ENCODE data around the gene CCDC107.

The CCDC107 gene

GRCh38 chr9:35685506-35685905 lies 27.4 kb downstream of the CCDC107 start:
- no peaks in the 10 kb centered on the region for H3K27me3 ChIP-seq (ENCODE audit: control insufficient read depth in 1 of 2, insufficient read depth in 2 of 2, low read length in 2 of 2)
- peaks cover 53% of the 10 kb centered on the region for H3K4me1 ChIP-seq (ENCODE audit: control insufficient read depth, insufficient read depth, low read length)
- peak overlapping the region; percentile 100 for H3K27ac ChIP-seq (ENCODE audit: low read length)
- peak overlapping the region; percentile 92 to 95 for H3K4me3 ChIP-seq (ENCODE audit: low read length in 2 of 2)
- H3K9me3 ChIP-seq (ENCODE audit: control insufficient read depth in 2 of 2, low read length in 2 of 2): no peaks in the 10 kb centered on the region
- H3K36me3 ChIP-seq (ENCODE audit: control insufficient read depth in 2 of 2, insufficient read depth in 2 of 2, low read length in 2 of 2): peaks cover 57 to 69% of the 10 kb centered on the region in 2 donors
- H3K9ac ChIP-seq (ENCODE audit: low read length in 2 of 2): peak overlapping the region; percentile 72 to 86

- Histone ChIP-seq H3K27me3 (ENCODE audit: control insufficient read depth in 1 of 2, insufficient read depth in 2 of 2, low read length in 2 of 2) (no peaks in the 10 kb centered on the region), H3K36me3 (ENCODE audit: control insufficient read depth in 2 of 2, insufficient read depth in 2 of 2, low read length in 2 of 2) (peaks cover 57 to 67% of the 10 kb centered on the region in 2 donors), H3K9me3 (ENCODE audit: control insufficient read depth in 2 of 2, low read length in 2 of 2) (no peaks in the 10 kb centered on the region), H3K4me1 (ENCODE audit: control insufficient read depth, insufficient read depth, low read length) (peaks cover 53% of the 10 kb centered on the region), H3K4me3 (ENCODE audit: low read length in 2 of 2) (peak overlapping the region; percentile 92 to 95), H3K27ac (ENCODE audit: low read length) (peak overlapping the region; percentile 100), H3K9ac (ENCODE audit: low read length in 2 of 2) (peak overlapping the region; percentile 99)
Observed at GRCh38 chr9:35686222-35687203, 28.4 kb downstream of the CCDC107 start.

- H3K27ac ChIP-seq (ENCODE audit: low read length): peak overlapping the region; percentile 100
- peak overlapping the region; percentile 99 for H3K9ac ChIP-seq (ENCODE audit: low read length in 2 of 2)
- peaks cover 52% of the 10 kb centered on the region for H3K4me1 ChIP-seq (ENCODE audit: control insufficient read depth, insufficient read depth, low read length)
- peak overlapping the region; percentile 92 to 95 for H3K4me3 ChIP-seq (ENCODE audit: low read length in 2 of 2)
- H3K36me3 ChIP-seq (ENCODE audit: control insufficient read depth in 2 of 2, insufficient read depth in 2 of 2, low read length in 2 of 2): peaks cover 50 to 61% of the 10 kb centered on the region in 2 donors
- H3K27me3 ChIP-seq (ENCODE audit: control insufficient read depth in 1 of 2, insufficient read depth in 2 of 2, low read length in 2 of 2): no peaks in the 10 kb centered on the region
- H3K9me3 ChIP-seq (ENCODE audit: control insufficient read depth in 2 of 2, low read length in 2 of 2): no peaks in the 10 kb centered on the region
Observed at GRCh38 chr9:35687306-35687705, 29.2 kb downstream of the CCDC107 start.

GRCh38 chr9:35687972-35688557 lies 30.0 kb downstream of the CCDC107 start:
- Histone ChIP-seq H3K9me3 (ENCODE audit: control insufficient read depth in 2 of 2, low read length in 2 of 2) (no peaks in the 10 kb centered on the region), H3K9ac (ENCODE audit: low read length in 2 of 2) (peak overlapping the region; percentile 99), H3K36me3 (ENCODE audit: control insufficient read depth in 2 of 2, insufficient read depth in 2 of 2, low read length in 2 of 2) (peaks cover 42 to 54% of the 10 kb centered on the region in 2 donors), H3K4me1 (ENCODE audit: control insufficient read depth, insufficient read depth, low read length) (peaks cover 44% of the 10 kb centered on the region), H3K27ac (ENCODE audit: low read length) (peak overlapping the region; percentile 100), H3K27me3 (ENCODE audit: control insufficient read depth in 1 of 2, insufficient read depth in 2 of 2, low read length in 2 of 2) (no peaks in the 10 kb centered on the region), H3K4me3 (ENCODE audit: low read length in 2 of 2) (peak overlapping the region; percentile 92 to 95)

GRCh38 chr9:35688558-35689541 lies 30.8 kb downstream of the CCDC107 start:
- H3K4me3 ChIP-seq (ENCODE audit: low read length in 2 of 2): peak overlapping the region; percentile 92 to 95
- H3K27ac ChIP-seq (ENCODE audit: low read length): peak overlapping the region; percentile 100
- no peaks in the 10 kb centered on the region for H3K9me3 ChIP-seq (ENCODE audit: control insufficient read depth in 2 of 2, low read length in 2 of 2)
- peaks cover 34 to 46% of the 10 kb centered on the region in 2 donors for H3K36me3 ChIP-seq (ENCODE audit: control insufficient read depth in 2 of 2, insufficient read depth in 2 of 2, low read length in 2 of 2)
- H3K27me3 ChIP-seq (ENCODE audit: control insufficient read depth in 1 of 2, insufficient read depth in 2 of 2, low read length in 2 of 2): no peaks in the 10 kb centered on the region
- peaks cover 36% of the 10 kb centered on the region for H3K4me1 ChIP-seq (ENCODE audit: control insufficient read depth, insufficient read depth, low read length)
- H3K9ac ChIP-seq (ENCODE audit: low read length in 2 of 2): peak overlapping the region; percentile 99

GRCh38 chr9:35689542-35690293 lies 31.6 kb downstream of the CCDC107 start, which contains the start of gene TPM2:
Gene TPM2 (minus strand): TSS chr9:35689925. CDS start chr9:35689817, 108 bp downstream.
- Histone ChIP-seq H3K4me3 (ENCODE audit: low read length in 2 of 2) (peak within 1 kb of the TSS; percentile 92 to 95), H3K27me3 (ENCODE audit: control insufficient read depth in 1 of 2, insufficient read depth in 2 of 2, low read length in 2 of 2) (no peaks in the 10 kb centered on the region), H3K9ac (ENCODE audit: low read length in 2 of 2) (peak within 1 kb of the TSS; percentile 99), H3K9me3 (ENCODE audit: control insufficient read depth in 2 of 2, low read length in 2 of 2) (no peaks in the 10 kb centered on the region), H3K27ac (ENCODE audit: low read length) (peak within 1 kb of the TSS; percentile 100), H3K36me3 (ENCODE audit: control insufficient read depth in 2 of 2, insufficient read depth in 2 of 2, low read length in 2 of 2) (peaks cover 28 to 37% of the 10 kb centered on the region in 2 donors), H3K4me1 (ENCODE audit: control insufficient read depth, insufficient read depth, low read length) (peaks cover 29% of the 10 kb centered on the region)

- H3K36me3 ChIP-seq (ENCODE audit: control insufficient read depth in 2 of 2, insufficient read depth in 2 of 2, low read length in 2 of 2): peaks cover 22 to 32% of the 10 kb centered on the region in 2 donors
- peak overlapping the region; percentile 100 for H3K27ac ChIP-seq (ENCODE audit: low read length)
- peaks cover 26% of the 10 kb centered on the region for H3K4me1 ChIP-seq (ENCODE audit: control insufficient read depth, insufficient read depth, low read length)
- no peaks in the 10 kb centered on the region for H3K9me3 ChIP-seq (ENCODE audit: control insufficient read depth in 2 of 2, low read length in 2 of 2)
- no peaks in the 10 kb centered on the region for H3K27me3 ChIP-seq (ENCODE audit: control insufficient read depth in 1 of 2, insufficient read depth in 2 of 2, low read length in 2 of 2)
- peak overlapping the region; percentile 86 to 99 for H3K9ac ChIP-seq (ENCODE audit: low read length in 2 of 2)
- H3K4me3 ChIP-seq (ENCODE audit: low read length in 2 of 2): peak overlapping the region; percentile 77 to 92
Observed at GRCh38 chr9:35690294-35690613, 32.2 kb downstream of the CCDC107 start.

- Histone ChIP-seq H3K27me3 (ENCODE audit: control insufficient read depth in 1 of 2, insufficient read depth in 2 of 2, low read length in 2 of 2) (no peaks in the 10 kb centered on the region), H3K9me3 (ENCODE audit: control insufficient read depth in 2 of 2, low read length in 2 of 2) (no peaks in the 10 kb centered on the region), H3K36me3 (ENCODE audit: control insufficient read depth in 2 of 2, insufficient read depth in 2 of 2, low read length in 2 of 2) (peaks cover 18 to 29% of the 10 kb centered on the region in 2 donors), H3K4me1 (ENCODE audit: control insufficient read depth, insufficient read depth, low read length) (peaks cover 22% of the 10 kb centered on the region), H3K9ac (ENCODE audit: low read length in 2 of 2) (peak overlapping the region; percentile 98 to 99), H3K4me3 (ENCODE audit: low read length in 2 of 2) (peak overlapping the region; percentile 77 to 92), H3K27ac (ENCODE audit: low read length) (peak overlapping the region; percentile 100)
Observed at GRCh38 chr9:35690614-35691333, 32.7 kb downstream of the CCDC107 start.

GRCh38 chr9:35691334-35691650 lies 33.2 kb downstream of the CCDC107 start:
- H3K9ac ChIP-seq (ENCODE audit: low read length in 2 of 2): peak overlapping the region; percentile 98
- H3K4me1 ChIP-seq (ENCODE audit: control insufficient read depth, insufficient read depth, low read length): peaks cover 21% of the 10 kb centered on the region

More at GRCh38 chr9:35691334-35691650, 33.2 kb downstream of the CCDC107 start:
- Histone ChIP-seq H3K4me3 (ENCODE audit: low read length in 2 of 2) (peak overlapping the region; percentile 70 to 92), H3K27me3 (ENCODE audit: control insufficient read depth in 1 of 2, insufficient read depth in 2 of 2, low read length in 2 of 2) (no peaks in the 10 kb centered on the region), H3K9me3 (ENCODE audit: control insufficient read depth in 2 of 2, low read length in 2 of 2) (no peaks in the 10 kb centered on the region), H3K36me3 (ENCODE audit: control insufficient read depth in 2 of 2, insufficient read depth in 2 of 2, low read length in 2 of 2) (peaks cover 19 to 30% of the 10 kb centered on the region in 2 donors), H3K27ac (ENCODE audit: low read length) (peak overlapping the region; percentile 100)

All from stomach smooth muscle (tissue), 2 donors.